ENCODE results near the gene RBM47. TPM values are rescaled to one million over a fixed set of nuclear protein-coding genes. Genes with fewer than 3 reads are reported as not detected.

RBM47 gene
- total and polyA plus RNA-seq, 2 of the 4 experiments (the other 2 are of a cell fraction) = 0.44 to 1.1 TPM

- H3K4me1 ChIP-seq (ENCODE audit: control insufficient read depth, insufficient read depth, low read length) = no peaks in the 10 kb centered on the region
- no peak overlapping the region for H2BK20ac ChIP-seq (ENCODE audit: low read depth, low read length)
- no peak overlapping the region for H3K4me3 ChIP-seq (ENCODE audit: insufficient read depth, low read depth, low read length)
- H3K27ac ChIP-seq (ENCODE audit: insufficient read depth, low read length) = no peak overlapping the region
- no peaks in the 10 kb centered on the region for H3K36me3 ChIP-seq (ENCODE audit: control insufficient read depth, insufficient read depth, low read length)
- dilution Hi-C loops (cut with HindIII; ENCODE audit: low sequenced_read_pairs, unreplicated experiment) (no loop called here), intact Hi-C loops (cut with micrococcal nuclease) (no loop called here), in situ Hi-C loops (cut with MboI; ENCODE audit: low sequenced_read_pairs) (no loop called here)
- ChIA-PET CTCF (interaction anchor here (0.6 kb wide), 1 partner anchor 237 kb away, joined by 5 read pairs; no protein-coding TSS in a partner anchor), POLR2A (ENCODE audit: unreplicated experiment) (no interaction called here)
- no peak overlapping the region for H2AK5ac ChIP-seq (ENCODE audit: low read depth, low read length)
- no peaks in the 10 kb centered on the region for H3K9me3 ChIP-seq (ENCODE audit: control insufficient read depth, insufficient read depth, low read length)
- H3K27me3 ChIP-seq (ENCODE audit: control insufficient read depth, insufficient read depth, low read length) = no peaks in the 10 kb centered on the region
- H4K8ac ChIP-seq (ENCODE audit: low read depth in 2 of 2, low read length in 2 of 2) = no peak overlapping the region
- no TSS peak for BruUV-seq (replicated peaks)
- WGBS, 2 experiments (ENCODE audit: extremely low coverage in 2 of 2, insufficient read length in 1 of 2) = no CpG with 5 or more reads among the region's 2 CpGs
- H3K79me1 ChIP-seq (ENCODE audit: low read depth in 1 of 2, low read length in 2 of 2) = no peaks in the 10 kb centered on the region
- no peak overlapping the region for H2BK5ac ChIP-seq (ENCODE audit: low read depth, low read length, poor library complexity, severe bottlenecking)
- no peak overlapping the region for H3K9ac ChIP-seq (ENCODE audit: low read depth, low read length)
- TF ChIP-seq USF2 (IDR thresholded peaks at IDR 0.05; ENCODE audit: low read depth, low read length) = no peak
- no peak for TF ChIP-seq CTCF (conservative IDR thresholded peaks at IDR 0.05; ENCODE audit: low read depth, low read length)
- no peak for TF ChIP-seq CHD1 (IDR thresholded peaks at IDR 0.05; ENCODE audit: low read depth, low read length)
- no peak for TF ChIP-seq NFE2L2 (IDR thresholded peaks at IDR 0.05; ENCODE audit: low read depth, low read length)
- no peak for TF ChIP-seq SMC3 (IDR thresholded peaks at IDR 0.05; ENCODE audit: low read depth, low read length)
- TF ChIP-seq MXI1 (IDR thresholded peaks at IDR 0.05; ENCODE audit: borderline replicate concordance, low read depth, low read length) = no peak
- no peak for TF ChIP-seq RFX5 (IDR thresholded peaks at IDR 0.05; ENCODE audit: low read depth, low read length)
- no peaks in the 10 kb centered on the region for H3K9me1 ChIP-seq (ENCODE audit: insufficient read depth, low read length)
- no peaks in the 10 kb centered on the region for H4K20me1 ChIP-seq (ENCODE audit: insufficient read depth, low read length)
- no peak overlapping the region for H4K5ac ChIP-seq (ENCODE audit: low read depth, low read length)
- H4K91ac ChIP-seq (ENCODE audit: insufficient read depth, low read depth, low read length) = no peak overlapping the region
- no peak overlapping the region for H3K18ac ChIP-seq (ENCODE audit: low read depth, low read length)
- no peak overlapping the region for H3K4ac ChIP-seq (ENCODE audit: low read depth, low read length)
- peak; percentile 44 for DNase-seq
- no peak overlapping the region for H2AFZ ChIP-seq (replicated peaks; ENCODE audit: low read length, poor library complexity)
- H3K14ac ChIP-seq (replicated peaks; ENCODE audit: low read depth, low read length) = no peak overlapping the region
- no peak overlapping the region for H2AK9ac ChIP-seq (replicated peaks; ENCODE audit: low read depth, low read length, poor library complexity)
- no peak overlapping the region for H3K56ac ChIP-seq (ENCODE audit: extremely low read depth, insufficient read depth, low read length)
- no peak overlapping the region for H3K23ac ChIP-seq (ENCODE audit: low read depth, low read length)
- H2BK15ac ChIP-seq (ENCODE audit: low read depth, low read length) = no peak overlapping the region
- no peak overlapping the region for H3K4me2 ChIP-seq (ENCODE audit: low read depth, low read length)
- no peak for ATAC-seq (ENCODE audit: low read depth)
- no peak overlapping the region for H2BK120ac ChIP-seq (ENCODE audit: low read depth, low read length)
Observed at GRCh38 chr4:40608628-40609027, 21.0 kb downstream of the RBM47 start.
